ENCODE results near the gene SETD5.

SETD5 gene

DNA sequence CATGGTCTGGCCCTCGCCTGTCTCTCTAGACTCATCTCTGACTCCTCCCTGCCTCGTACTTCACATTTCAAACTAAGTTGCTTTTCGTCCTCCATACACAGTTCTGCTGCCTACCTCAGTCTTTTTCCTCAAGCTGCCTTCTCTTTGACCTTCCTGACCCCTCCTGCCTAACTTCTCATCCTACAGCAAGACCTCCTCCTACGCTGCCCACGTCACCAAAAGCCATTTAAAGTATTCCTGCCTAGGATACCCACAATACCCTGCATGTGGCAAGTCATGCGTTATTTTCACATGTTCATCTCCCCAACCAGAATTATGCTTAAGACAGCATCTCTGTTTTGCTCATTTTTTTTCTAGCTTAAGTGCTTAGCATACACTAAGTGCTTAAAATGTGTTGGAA lies 99.5 kb downstream of the SETD5 start:
- H3K4me3 ChIP-seq (ENCODE audit: low read length), result no peak overlapping the region

GRCh38 chr3:9497821-9498565 lies 100.6 kb downstream of the SETD5 start:
- H3F3A ChIP-seq (ENCODE audit: control insufficient read depth, insufficient read depth), result no peaks in the 10 kb centered on the region
- TF ChIP-seq EZH2phosphoT487 (IDR thresholded peaks at IDR 0.05; ENCODE audit: borderline replicate concordance, low read length), result no peak
- TF ChIP-seq, protein P1, sequence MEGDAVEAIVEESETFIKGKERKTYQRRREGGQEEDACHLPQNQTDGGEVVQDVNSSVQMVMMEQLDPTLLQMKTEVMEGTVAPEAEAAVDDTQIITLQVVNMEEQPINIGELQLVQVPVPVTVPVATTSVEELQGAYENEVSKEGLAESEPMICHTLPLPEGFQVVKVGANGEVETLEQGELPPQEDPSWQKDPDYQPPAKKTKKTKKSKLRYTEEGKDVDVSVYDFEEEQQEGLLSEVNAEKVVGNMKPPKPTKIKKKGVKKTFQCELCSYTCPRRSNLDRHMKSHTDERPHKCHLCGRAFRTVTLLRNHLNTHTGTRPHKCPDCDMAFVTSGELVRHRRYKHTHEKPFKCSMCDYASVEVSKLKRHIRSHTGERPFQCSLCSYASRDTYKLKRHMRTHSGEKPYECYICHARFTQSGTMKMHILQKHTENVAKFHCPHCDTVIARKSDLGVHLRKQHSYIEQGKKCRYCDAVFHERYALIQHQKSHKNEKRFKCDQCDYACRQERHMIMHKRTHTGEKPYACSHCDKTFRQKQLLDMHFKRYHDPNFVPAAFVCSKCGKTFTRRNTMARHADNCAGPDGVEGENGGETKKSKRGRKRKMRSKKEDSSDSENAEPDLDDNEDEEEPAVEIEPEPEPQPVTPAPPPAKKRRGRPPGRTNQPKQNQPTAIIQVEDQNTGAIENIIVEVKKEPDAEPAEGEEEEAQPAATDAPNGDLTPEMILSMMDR (IDR thresholded peaks at IDR 0.05; ENCODE audit: low read depth, low read length, poor library complexity, severe bottlenecking), result no peak
- H3K27ac ChIP-seq (ENCODE audit: low read depth, low read length), result no peak overlapping the region
- no peaks in the 10 kb centered on the region for H3K9me2 ChIP-seq (replicated peaks; ENCODE audit: control insufficient read depth, low read length)
- no peak overlapping the region for H3K4me2 ChIP-seq (ENCODE audit: low read length)
- peaks cover 5% of the 10 kb centered on the region for H3K4me1 ChIP-seq (ENCODE audit: control insufficient read depth, low read length)
- peaks cover 35% of the 10 kb centered on the region for H3K27me3 ChIP-seq (ENCODE audit: control insufficient read depth, low read length)
- H3K36me3 ChIP-seq (ENCODE audit: control insufficient read depth, low read length), result no peaks in the 10 kb centered on the region
- no peak overlapping the region for H3K4me3 ChIP-seq (ENCODE audit: low read length)
- no peaks in the 10 kb centered on the region for H3K9me3 ChIP-seq (ENCODE audit: control insufficient read depth, insufficient read depth, low read length)
- H3K79me2 ChIP-seq (ENCODE audit: control insufficient read depth, low read length), result no peaks in the 10 kb centered on the region
- H4K20me1 ChIP-seq (ENCODE audit: control insufficient read depth, insufficient read depth, low read depth, low read length), result no peaks in the 10 kb centered on the region

More for the DNA sequence above, 99.5 kb downstream of the SETD5 start:
- TF ChIP-seq, protein P1 (IDR thresholded peaks at IDR 0.05; ENCODE audit: low read depth, low read length, poor library complexity, severe bottlenecking), result no peak
- no peak for TF ChIP-seq EZH2phosphoT487 (IDR thresholded peaks at IDR 0.05; ENCODE audit: borderline replicate concordance, low read length)
- no peak overlapping the region for H3K4me2 ChIP-seq (ENCODE audit: low read length)
- H4K20me1 ChIP-seq (ENCODE audit: control insufficient read depth, insufficient read depth, low read depth, low read length), result no peaks in the 10 kb centered on the region
- no peaks in the 10 kb centered on the region for H3K79me2 ChIP-seq (ENCODE audit: control insufficient read depth, low read length)
- H3K9me2 ChIP-seq (replicated peaks; ENCODE audit: control insufficient read depth, low read length), result no peaks in the 10 kb centered on the region
- no peaks in the 10 kb centered on the region for H3K9me3 ChIP-seq (ENCODE audit: control insufficient read depth, insufficient read depth, low read length)
- no peak overlapping the region for H3K27ac ChIP-seq (ENCODE audit: low read depth, low read length)
- no peaks in the 10 kb centered on the region for H3K36me3 ChIP-seq (ENCODE audit: control insufficient read depth, low read length)
- H3K4me1 ChIP-seq (ENCODE audit: control insufficient read depth, low read length), result peaks cover 5% of the 10 kb centered on the region
- H3K27me3 ChIP-seq (ENCODE audit: control insufficient read depth, low read length), result peaks cover 35% of the 10 kb centered on the region
- no peaks in the 10 kb centered on the region for H3F3A ChIP-seq (ENCODE audit: control insufficient read depth, insufficient read depth)

GRCh38 chr3:9498781-9499180 lies 101.4 kb downstream of the SETD5 start:
- Histone ChIP-seq H3K9me2 (replicated peaks; ENCODE audit: control insufficient read depth, low read length) (no peaks in the 10 kb centered on the region), H3K27ac (ENCODE audit: low read depth, low read length) (no peak overlapping the region), H3K4me1 (ENCODE audit: control insufficient read depth, low read length) (peaks cover 10% of the 10 kb centered on the region), H3K9me3 (ENCODE audit: control insufficient read depth, insufficient read depth, low read length) (no peaks in the 10 kb centered on the region), H3K36me3 (ENCODE audit: control insufficient read depth, low read length) (no peaks in the 10 kb centered on the region), H3F3A (ENCODE audit: control insufficient read depth, insufficient read depth) (peaks cover 3% of the 10 kb centered on the region; the same call in 1 of the 2 replicates), H3K27me3 (ENCODE audit: control insufficient read depth, low read length) (peaks cover 35% of the 10 kb centered on the region), H3K4me3 (ENCODE audit: low read length) (no peak overlapping the region), H3K4me2 (ENCODE audit: low read length) (no peak overlapping the region), H3K79me2 (ENCODE audit: control insufficient read depth, low read length) (no peaks in the 10 kb centered on the region), H4K20me1 (ENCODE audit: control insufficient read depth, insufficient read depth, low read depth, low read length) (no peaks in the 10 kb centered on the region)
- TF ChIP-seq, protein P1 (IDR thresholded peaks at IDR 0.05; ENCODE audit: low read depth, low read length, poor library complexity, severe bottlenecking), result no peak
- TF ChIP-seq EZH2phosphoT487 (IDR thresholded peaks at IDR 0.05; ENCODE audit: borderline replicate concordance, low read length), result no peak

Data from DOHH2 (cell line).